Suprapubic skin (tissue), 4 donors: ENCODE data around the gene SLAMF1. TPM values are rescaled to one million over a fixed set of nuclear protein-coding genes. Genes with fewer than 3 reads are reported as not detected.
A peak's percentile ranks its signal among the peaks of the same experiment; 100 is the strongest.

Source experiments
- DNase-seq, 2 donors: peaks; one replicate each; pipeline ENCODE4 v3.0.0-alpha.2; 2019; ENCODE audit warnings: low spot score in 2 of 2
- H3K27ac ChIP-seq: fragments of 200-600 bp; sonication (generic); one replicate; pipeline ENCODE4 v1.5.1; 2019
- H3K27me3 ChIP-seq: fragments of 200-600 bp; sonication (generic); one replicate; pipeline ENCODE4 v1.5.1; 2019
- H3K36me3 ChIP-seq: fragments of 200-600 bp; sonication (generic); one replicate; pipeline ENCODE4 v1.5.1; 2019
- H3K4me1 ChIP-seq: fragments of 200-600 bp; sonication (generic); one replicate; pipeline ENCODE4 v1.5.1; 2019
- H3K4me3 ChIP-seq: fragments of 200-600 bp; sonication (generic); one replicate; pipeline ENCODE4 v1.5.1; 2019; ENCODE audit warnings: mild to moderate bottlenecking
- H3K9me3 ChIP-seq: fragments of 200-600 bp; sonication (generic); one replicate; pipeline ENCODE4 v1.5.1; 2019
- CTCF ChIP-seq, 2 donors: fragments of 200-600 bp in 1 of 2; fragments of 450-650 bp in 1 of 2; sonication (generic) in 1 of 2; IDR thresholded peaks; one replicate each; pipeline ENCODE4 v1.5.1; 2016 to 2019; ENCODE audit warnings: antibody characterized with exemption in 2 of 2, mild to moderate bottlenecking in 1 of 2, moderate library complexity in 1 of 2
- EP300 ChIP-seq: sonication (generic); formaldehyde crosslinking; IDR thresholded peaks from one replicate; pipeline ENCODE4 v1.6.1; 2017; ENCODE audit warnings: antibody characterized with exemption
- POLR2A ChIP-seq, 2 donors: fragments of 450-650 bp; IDR thresholded peaks; one replicate each; pipeline ENCODE4 v1.6.1; 2017; ENCODE audit warnings: antibody characterized with exemption in 2 of 2, mild to moderate bottlenecking in 2 of 2, moderate library complexity in 2 of 2
- POLR2AphosphoS5 ChIP-seq, 3 donors: sonication (generic); formaldehyde crosslinking; IDR thresholded peaks; one replicate each; pipeline ENCODE4 v1.6.1; 2017; ENCODE audit warnings: antibody characterized with exemption in 3 of 3
- WGBS: methylation state at CpG from one replicate; pipeline ENCODE4 v1.1.5; 2018; 5-methylcytosine and 5-hydroxymethylcytosine counted together
- total RNA-seq, 4 donors: library from RNA; depleted of rRNA; stranded (reverse); fragments of >200 nt; gene quantifications; one replicate each; pipeline ENCODE4 v1.1.0, GENCODE V29; 2016

The SLAMF1 gene
- total RNA-seq, 4 donors from 2014 or later = not detected

DNA sequence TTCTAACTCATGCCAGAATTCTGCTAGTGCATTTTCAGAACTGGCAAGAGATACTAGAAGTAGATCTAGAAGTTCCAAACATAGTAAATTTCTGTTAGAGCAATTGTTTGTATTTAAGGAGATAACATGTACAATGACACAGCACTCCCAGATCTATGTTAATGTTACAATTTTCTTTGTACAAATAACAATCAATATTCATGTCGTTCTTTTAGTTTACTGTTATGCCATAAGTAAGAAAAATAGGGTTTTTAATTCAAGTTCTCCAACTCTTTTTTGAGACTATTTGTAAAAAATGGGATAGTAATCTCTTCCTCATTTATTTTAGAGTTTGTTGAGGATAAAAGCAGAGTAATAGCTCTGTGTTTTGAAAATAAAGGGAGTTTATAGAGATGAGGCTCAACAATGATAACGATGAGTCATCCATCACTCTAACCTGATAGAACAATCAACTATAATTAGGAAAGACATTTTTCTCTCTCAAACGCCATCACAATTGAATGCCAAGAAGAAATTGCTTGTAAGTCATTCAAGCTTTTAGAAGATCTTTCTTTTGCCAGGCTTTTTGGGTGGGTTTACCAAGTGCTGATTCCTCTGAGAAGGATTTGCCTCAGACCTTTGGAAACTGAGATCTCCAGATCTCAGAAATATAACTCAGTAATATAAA, 68.2 kb downstream of the SLAMF1 start:
- Histone ChIP-seq H3K4me1 (no peaks in the 10 kb centered on the region), H3K36me3 (no peaks in the 10 kb centered on the region), H3K9me3 (no peaks in the 10 kb centered on the region), H3K4me3 (peak overlapping the region; percentile 26), H3K27me3 (no peaks in the 10 kb centered on the region), H3K27ac (peak overlapping the region; percentile 60)
- WGBS = 31% methylated on average over 3 of the region's 3 CpGs
- TF ChIP-seq CTCF (IDR thresholded peaks at IDR 0.05) (no peak), POLR2AphosphoS5 (IDR thresholded peaks at IDR 0.05) (no peak), POLR2A (IDR thresholded peaks at IDR 0.05) (no peak), EP300 (no peak)
- no peak for DNase-seq

GRCh38 chr1:160578175-160578524, 68.7 kb downstream of the SLAMF1 start:
- Histone ChIP-seq H3K4me3 (peak overlapping the region; percentile 26), H3K27me3 (no peaks in the 10 kb centered on the region), H3K36me3 (no peaks in the 10 kb centered on the region), H3K27ac (peak overlapping the region; percentile 60), H3K9me3 (no peaks in the 10 kb centered on the region), H3K4me1 (no peaks in the 10 kb centered on the region)
- WGBS = 67% methylated on average over 3 of the region's 3 CpGs
- no peak for DNase-seq
- TF ChIP-seq POLR2A (IDR thresholded peaks at IDR 0.05) (no peak), EP300 (no peak), POLR2AphosphoS5 (IDR thresholded peaks at IDR 0.05) (no peak), CTCF (IDR thresholded peaks at IDR 0.05) (no peak)

DNA sequence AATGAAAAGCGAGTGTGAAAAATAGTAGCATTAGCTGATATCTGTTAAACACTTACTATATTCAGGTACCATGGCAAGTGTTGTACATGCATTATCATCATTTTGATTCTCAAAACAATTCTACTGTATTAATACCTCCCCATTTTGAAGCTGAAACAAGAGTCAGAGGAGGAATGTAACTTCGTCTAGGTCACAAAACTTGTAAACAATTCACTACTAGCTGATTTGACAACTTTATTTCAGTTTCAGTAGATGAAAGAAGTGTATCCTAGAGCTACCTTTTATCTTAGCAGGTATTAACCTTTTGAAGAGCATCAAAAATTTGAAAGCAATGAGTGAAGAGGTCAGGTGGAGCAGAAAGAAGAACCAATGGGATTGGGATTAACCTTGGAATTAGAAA, 69.2 kb downstream of the SLAMF1 start:
- H3K27me3 ChIP-seq = no peaks in the 10 kb centered on the region
- TF ChIP-seq POLR2AphosphoS5 (IDR thresholded peaks at IDR 0.05) (no peak), EP300 (no peak), POLR2A (IDR thresholded peaks at IDR 0.05) (no peak), CTCF (IDR thresholded peaks at IDR 0.05) (no peak)
- no peaks in the 10 kb centered on the region for H3K9me3 ChIP-seq
- H3K4me3 ChIP-seq = peak overlapping the region; percentile 26
- no peak for DNase-seq
- WGBS = 66% methylated on average over 2 of the region's 2 CpGs
- H3K36me3 ChIP-seq = no peaks in the 10 kb centered on the region
- H3K27ac ChIP-seq = no peak overlapping the region
- H3K4me1 ChIP-seq = no peaks in the 10 kb centered on the region

DNA sequence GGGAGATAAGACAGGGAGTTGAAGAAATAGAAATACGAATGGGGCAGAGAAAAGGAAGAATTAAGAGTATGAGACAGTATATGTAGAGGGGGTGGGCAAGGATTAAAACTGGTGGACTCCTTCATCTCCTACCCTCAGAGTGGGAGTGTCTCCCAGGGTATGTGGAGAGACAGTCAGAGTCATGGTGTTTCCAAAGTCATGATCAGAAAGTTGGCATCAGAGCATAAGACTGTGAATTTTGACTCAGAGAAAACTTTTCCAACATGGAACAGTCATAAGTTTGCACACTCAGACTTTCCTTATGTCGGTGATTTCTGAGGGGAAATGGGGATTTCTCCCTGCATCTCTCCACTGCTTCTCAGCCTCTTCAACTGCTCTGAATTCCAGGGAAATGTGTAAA, 70.0 kb downstream of the SLAMF1 start:
- H3K27ac ChIP-seq = no peak overlapping the region
- TF ChIP-seq EP300 (no peak), POLR2AphosphoS5 (IDR thresholded peaks at IDR 0.05) (no peak), POLR2A (IDR thresholded peaks at IDR 0.05) (no peak), CTCF (IDR thresholded peaks at IDR 0.05) (no peak)
- no peaks in the 10 kb centered on the region for H3K36me3 ChIP-seq
- no peaks in the 10 kb centered on the region for H3K4me1 ChIP-seq
- WGBS = 76% methylated on average over 1 of the region's 2 CpGs
- H3K9me3 ChIP-seq = no peaks in the 10 kb centered on the region
- H3K4me3 ChIP-seq = peak overlapping the region; percentile 5
- DNase-seq = no peak
- no peaks in the 10 kb centered on the region for H3K27me3 ChIP-seq

DNA sequence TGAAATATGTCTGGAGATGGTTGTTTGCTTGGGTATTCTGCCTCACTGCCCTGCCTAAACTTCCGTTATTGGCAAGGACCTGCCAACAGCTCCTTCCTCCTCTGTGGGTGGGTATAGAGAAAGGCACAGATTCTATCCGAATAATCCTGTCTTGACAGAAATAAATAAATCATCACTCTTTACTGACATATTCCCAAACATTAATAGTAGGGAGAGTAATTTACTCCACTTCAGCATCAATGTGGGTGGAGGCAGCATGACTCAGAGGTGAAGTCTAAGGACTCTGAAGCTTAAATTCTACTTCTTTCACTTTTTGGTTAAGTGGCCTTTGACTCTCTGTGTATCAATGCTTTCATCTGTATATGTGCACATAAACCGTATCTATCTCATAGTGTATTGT, 70.5 kb downstream of the SLAMF1 start:
- H3K27ac ChIP-seq = no peak overlapping the region
- DNase-seq = no peak
- WGBS = 71% methylated on average over 3 of the region's 3 CpGs
- no peaks in the 10 kb centered on the region for H3K27me3 ChIP-seq
- H3K4me3 ChIP-seq = peak overlapping the region; percentile 5
- no peaks in the 10 kb centered on the region for H3K9me3 ChIP-seq
- TF ChIP-seq EP300 (no peak), POLR2AphosphoS5 (IDR thresholded peaks at IDR 0.05) (no peak), POLR2A (IDR thresholded peaks at IDR 0.05) (no peak)
- no peaks in the 10 kb centered on the region for H3K4me1 ChIP-seq
- H3K36me3 ChIP-seq = no peaks in the 10 kb centered on the region
